Omental fat pad (tissue), 4 donors: ENCODE measurements around the gene INPP5A. TPM values are rescaled to one million over a fixed set of nuclear protein-coding genes. Genes with fewer than 3 reads are reported as not detected.

ENCODE experiments used
- ATAC-seq: fragments of 150-250 bp; one replicate; pipeline ENCODE4 v1.9.1; 2016; ENCODE audit warnings: mild to moderate bottlenecking, moderate library complexity; ENCODE audit not compliant: low FRiP score
- DNase-seq: peaks from one replicate; pipeline ENCODE4 v3.0.0-alpha.2; 2019; ENCODE audit warnings: low spot score
- CTCF ChIP-seq, 3 donors: fragments of 450-650 bp; IDR thresholded peaks; one replicate each; pipeline ENCODE4 v1.5.1; 2016 to 2017; ENCODE audit warnings: antibody characterized with exemption in 3 of 3, mild to moderate bottlenecking in 3 of 3, moderate library complexity in 2 of 3
- total RNA-seq, 4 donors: library from RNA; depleted of rRNA; stranded (reverse); fragments of >200 nt; gene quantifications; one replicate each; pipeline ENCODE4 v1.1.0, GENCODE V29; 2016

The INPP5A gene
- total RNA-seq, 4 donors from 2014 or later = 34.1 to 49.3 (median 43.3) TPM

GRCh38 chr10:132626761-132627665 lies 89.4 kb downstream of the INPP5A start:
- DNase-seq (no peak), ATAC-seq (no peak)
- no peak for TF ChIP-seq CTCF (IDR thresholded peaks at IDR 0.05)

- TF ChIP-seq CTCF (IDR thresholded peaks at IDR 0.05) = no peak
- peak; percentile 31 for ATAC-seq
- no peak for DNase-seq
These were observed 90.3 kb downstream of the INPP5A start for GRCh38 chr10:132627666-132628531.

- no peak for TF ChIP-seq CTCF (IDR thresholded peaks at IDR 0.05)
- no peak for ATAC-seq
- no peak for DNase-seq
These were observed 91.6 kb downstream of the INPP5A start for GRCh38 chr10:132628966-132629900.

- DNase-seq = no peak
- no peak for ATAC-seq
- no peak for TF ChIP-seq CTCF (IDR thresholded peaks at IDR 0.05)
These were observed 92.6 kb downstream of the INPP5A start for GRCh38 chr10:132630156-132630555.

GRCh38 chr10:132630666-132631337 lies 93.2 kb downstream of the INPP5A start:
- no peak for ATAC-seq
- TF ChIP-seq CTCF (IDR thresholded peaks at IDR 0.05) = no peak
- no peak for DNase-seq

- TF ChIP-seq CTCF (IDR thresholded peaks at IDR 0.05) = no peak
- ATAC-seq (no peak), DNase-seq (no peak)
These were observed 93.8 kb downstream of the INPP5A start for GRCh38 chr10:132631338-132631735.
